ENCODE data around the gene FAM184A. TPM values are rescaled to one million over a fixed set of nuclear protein-coding genes. Genes with fewer than 3 reads are reported as not detected.
A peak's percentile ranks its signal among the peaks of the same experiment; 100 is the strongest.
"Not testable (repeated sequence)": the region's sequence is repeated elsewhere in the genome, so short reads cannot be mapped to it uniquely, and the experiment has no call there.

Gene FAM184A
- total RNA-seq, 4 donors from 2014 or later = 19.3 to 37.1 (median 21.3) TPM

GRCh38 chr6:119006974-119007373 lies 71.5 kb downstream of the FAM184A start:
- H3K9me3 ChIP-seq = no peaks in the 10 kb centered on the region
- H3K4me1 ChIP-seq = no peaks in the 10 kb centered on the region
- DNase-seq = no peak
- intact Hi-C loops (cut with DNase I) = no loop called here
- no peaks in the 10 kb centered on the region for H3K36me3 ChIP-seq
- TF ChIP-seq POLR2A (IDR thresholded peaks at IDR 0.05) (no peak), CTCF (IDR thresholded peaks at IDR 0.05) (no peak)
- H3K27ac ChIP-seq = no peak overlapping the region
- H3K27me3 ChIP-seq = no peaks in the 10 kb centered on the region
- no peak overlapping the region for H3K4me3 ChIP-seq (replicated peaks in 1 of 3)
- WGBS, 2 donors = 96 to 97% methylated on average over 2 of the region's 2 CpGs

- intact Hi-C loops (cut with DNase I) = no loop called here
- no peak for DNase-seq
- no peaks in the 10 kb centered on the region for H3K4me1 ChIP-seq
- no peaks in the 10 kb centered on the region for H3K36me3 ChIP-seq
- H3K27me3 ChIP-seq = no peaks in the 10 kb centered on the region
- TF ChIP-seq POLR2A (IDR thresholded peaks at IDR 0.05) = no peak
- no peak overlapping the region for H3K27ac ChIP-seq
- H3K4me3 ChIP-seq (replicated peaks in 1 of 3) = no peak overlapping the region
- H3K9me3 ChIP-seq = no peaks in the 10 kb centered on the region
- WGBS, 2 donors = 91 to 98% methylated on average over 1 of the region's 1 CpG
Observed at GRCh38 chr6:119002069-119002468, 76.4 kb downstream of the FAM184A start.

- H3K4me1 ChIP-seq = no peaks in the 10 kb centered on the region
- H3K27ac ChIP-seq = no peak overlapping the region
- intact Hi-C loops (cut with DNase I) = no loop called here
- H3K4me3 ChIP-seq (replicated peaks in 1 of 3) = no peak overlapping the region
- H3K9me3 ChIP-seq = no peaks in the 10 kb centered on the region
- 83 to 89% methylated on average over 1 of the region's 1 CpG for WGBS, 2 donors
- no peaks in the 10 kb centered on the region for H3K27me3 ChIP-seq
- DNase-seq = no peak
- no peaks in the 10 kb centered on the region for H3K36me3 ChIP-seq
- TF ChIP-seq POLR2A (IDR thresholded peaks at IDR 0.05) (no peak), CTCF (IDR thresholded peaks at IDR 0.05) (no peak)
Observed at GRCh38 chr6:118999494-119000040, 78.9 kb downstream of the FAM184A start.

- intact Hi-C loops (cut with DNase I); H3K4me1 ChIP-seq; H3K4me3 ChIP-seq (replicated peaks in 1 of 3); H3K36me3 ChIP-seq; H3K27me3 ChIP-seq; H3K27ac ChIP-seq; DNase-seq; H3K9me3 ChIP-seq: not testable (repeated sequence)
- 89 to 93% methylated on average over 3 of the region's 3 CpGs for WGBS, 2 donors
Observed at GRCh38 chr6:118997426-118997825, 81.0 kb downstream of the FAM184A start.

GRCh38 chr6:118996289-118996820 lies 82.1 kb downstream of the FAM184A start:
- Histone ChIP-seq H3K27ac (no peak overlapping the region), H3K4me1 (peaks cover 0 to 10% of the 10 kb centered on the region in 2 donors), H3K36me3 (no peaks in the 10 kb centered on the region), H3K9me3 (no peaks in the 10 kb centered on the region), H3K4me3 (replicated peaks in 1 of 3) (no peak overlapping the region), H3K27me3 (no peaks in the 10 kb centered on the region)
- intact Hi-C loops (cut with DNase I) = no loop called here
- no peak for TF ChIP-seq POLR2A (IDR thresholded peaks at IDR 0.05)
- no peak for TF ChIP-seq CTCF (IDR thresholded peaks at IDR 0.05)
- DNase-seq = no peak
- WGBS, 2 donors = 92 to 95% methylated on average over 4 of the region's 4 CpGs

- 70 to 82% methylated on average over 3 of the region's 3 CpGs for WGBS, 2 donors
- intact Hi-C loops (cut with DNase I) = no loop called here
- no peaks in the 10 kb centered on the region for H3K27me3 ChIP-seq
- TF ChIP-seq CTCF (IDR thresholded peaks at IDR 0.05) = no peak
- TF ChIP-seq POLR2A (IDR thresholded peaks at IDR 0.05) = no peak
- no peak overlapping the region for H3K4me3 ChIP-seq (replicated peaks in 1 of 3)
- H3K36me3 ChIP-seq = no peaks in the 10 kb centered on the region
- peak; percentile 18 to 31 for DNase-seq
- H3K27ac ChIP-seq = peak overlapping the region; percentile 12 to 36 (median 21)
- H3K9me3 ChIP-seq = no peaks in the 10 kb centered on the region
- H3K4me1 ChIP-seq = peaks cover 0 to 10% of the 10 kb centered on the region in 2 donors
Observed at GRCh38 chr6:118993803-118994251, 84.6 kb downstream of the FAM184A start.
